Endothelial cell of hepatic sinusoid (primary cell): ENCODE measurements around the gene SLCO4C1.

ENCODE experiments used
- in situ Hi-C: cut with HindIII; loops from 2 replicates; pipeline ENCODE4 v1.10.0; 2017; ENCODE audit warnings: low sequenced_read_pairs

Gene SLCO4C1

GRCh38 chr5:102277144-102277543 lies 18.9 kb downstream of the SLCO4C1 start:
- in situ Hi-C loops, result no loop called here

GRCh38 chr5:102271759-102272158 lies 24.3 kb downstream of the SLCO4C1 start:
- in situ Hi-C loops, result no loop called here

- in situ Hi-C loops, result no loop called here
Observed at GRCh38 chr5:102270036-102270435, 26.0 kb downstream of the SLCO4C1 start.

GRCh38 chr5:102262688-102263087 lies 33.4 kb downstream of the SLCO4C1 start:
- in situ Hi-C loops, result no loop called here

- in situ Hi-C loops, result no loop called here
Observed at GRCh38 chr5:102249381-102249780, 46.7 kb downstream of the SLCO4C1 start.

- in situ Hi-C loops, result no loop called here
Observed at GRCh38 chr5:102243213-102243612, 52.9 kb downstream of the SLCO4C1 start.

- in situ Hi-C loops, result no loop called here
Observed at GRCh38 chr5:102241809-102242421, 54.2 kb downstream of the SLCO4C1 start.

- in situ Hi-C loops, result no loop called here
Observed at GRCh38 chr5:102231693-102232619, 64.1 kb downstream of the SLCO4C1 start.

GRCh38 chr5:102229685-102230084 lies 66.4 kb downstream of the SLCO4C1 start:
- in situ Hi-C loops, result no loop called here

GRCh38 chr5:102226321-102226720 lies 69.8 kb downstream of the SLCO4C1 start:
- in situ Hi-C loops, result no loop called here

GRCh38 chr5:102223542-102224477 lies 72.3 kb downstream of the SLCO4C1 start:
- in situ Hi-C loops, result no loop called here

GRCh38 chr5:102222772-102223171 lies 73.3 kb downstream of the SLCO4C1 start:
- in situ Hi-C loops, result no loop called here

GRCh38 chr5:102221949-102222348 lies 74.1 kb downstream of the SLCO4C1 start:
- in situ Hi-C loops, result no loop called here

GRCh38 chr5:102218159-102218558 lies 77.9 kb downstream of the SLCO4C1 start:
- in situ Hi-C loops, result no loop called here

- in situ Hi-C loops, result no loop called here
Observed at GRCh38 chr5:102216678-102217077, 79.4 kb downstream of the SLCO4C1 start.

- in situ Hi-C loops, result no loop called here
Observed at GRCh38 chr5:102211165-102211564, 84.9 kb downstream of the SLCO4C1 start.

GRCh38 chr5:102200861-102201260 lies 95.2 kb downstream of the SLCO4C1 start:
- in situ Hi-C loops, result no loop called here

- in situ Hi-C loops, result no loop called here
Observed at GRCh38 chr5:102196481-102196880, 99.6 kb downstream of the SLCO4C1 start.
